Stimulated activated CD4-positive, alpha-beta T cell treated with anti-CD3 and anti-CD28 coated beads, Interleukin-4, amount 100 ng/mL, for 1 hour (primary cell): ENCODE data around the gene RDH13.
"Not testable (repeated sequence)": the region's sequence is repeated elsewhere in the genome, so short reads cannot be mapped to it uniquely, and the experiment has no call there.

Experiments used
- DNase-seq: peaks from one replicate; pipeline ENCODE4 v3.0.0-alpha.2; 2020

RDH13 gene

GRCh38 chr19:55042688-55043087 is 20.3 kb downstream of the RDH13 start:
- no peak for DNase-seq

GRCh38 chr19:55042344-55042678 is 20.6 kb downstream of the RDH13 start:
- no peak for DNase-seq

GRCh38 chr19:55041627-55042343 is 21.2 kb downstream of the RDH13 start:
- peak; percentile 10 for DNase-seq

DNA sequence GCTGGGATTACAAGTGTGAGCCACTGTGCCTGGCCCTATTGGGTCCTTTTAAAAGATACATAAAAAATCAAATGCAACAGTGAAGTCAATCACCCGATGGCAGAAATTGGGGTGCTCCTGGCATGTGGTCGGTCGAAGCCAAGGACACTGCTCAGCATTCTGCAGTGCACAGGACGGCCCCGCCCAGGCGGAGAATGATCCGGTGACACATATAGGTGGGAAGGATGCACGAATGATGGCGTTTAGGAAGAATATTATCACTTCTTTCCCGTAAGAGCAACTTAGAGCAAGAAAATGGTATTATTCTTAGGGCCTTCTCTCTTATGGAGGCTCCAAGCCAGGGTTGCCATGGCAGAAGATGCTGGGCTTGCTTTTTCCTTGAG is 21.7 kb downstream of the RDH13 start:
- DNase-seq = no peak

GRCh38 chr19:55040654-55041053 is 22.3 kb downstream of the RDH13 start:
- DNase-seq = not testable (repeated sequence)

DNA sequence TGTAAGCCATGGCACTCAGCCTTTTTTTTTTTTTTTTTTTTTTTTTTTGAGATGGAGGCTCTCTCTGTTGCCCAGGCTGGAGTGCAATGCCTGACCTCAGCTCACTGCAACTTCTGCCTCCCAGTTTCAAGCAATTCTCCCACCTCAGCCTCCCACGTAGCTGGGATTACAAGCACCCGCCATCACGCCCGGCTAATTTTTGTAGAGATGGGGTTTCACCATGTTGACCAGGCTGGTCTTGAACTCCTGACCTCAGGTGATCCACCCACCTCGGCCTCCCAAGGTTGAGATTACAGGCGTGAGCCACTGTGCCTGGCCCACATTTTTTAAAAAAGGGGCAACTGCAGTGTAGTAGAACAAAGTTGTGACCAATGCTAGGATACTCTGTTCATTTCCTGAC is 25.3 kb downstream of the RDH13 start:
- not testable (repeated sequence) for DNase-seq

DNA sequence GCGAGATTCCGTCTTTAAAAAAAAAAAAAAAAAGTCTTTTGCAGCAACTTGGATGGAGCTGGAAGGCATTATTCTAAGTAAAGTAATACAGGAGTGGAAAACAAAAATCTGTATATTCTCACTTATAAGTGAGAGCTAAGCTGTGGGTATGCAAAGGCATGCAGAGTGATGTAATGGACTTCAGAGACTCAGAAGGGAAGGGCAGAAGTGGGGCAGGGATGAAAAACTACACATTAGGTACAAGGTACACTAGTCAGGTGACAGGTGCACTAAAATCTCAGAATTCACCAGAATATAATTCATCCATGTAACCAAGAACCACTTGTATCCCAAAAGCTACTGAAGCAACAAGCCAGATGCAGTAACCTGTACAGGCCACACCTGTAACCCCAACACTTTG is 26.9 kb downstream of the RDH13 start:
- no peak for DNase-seq

DNA sequence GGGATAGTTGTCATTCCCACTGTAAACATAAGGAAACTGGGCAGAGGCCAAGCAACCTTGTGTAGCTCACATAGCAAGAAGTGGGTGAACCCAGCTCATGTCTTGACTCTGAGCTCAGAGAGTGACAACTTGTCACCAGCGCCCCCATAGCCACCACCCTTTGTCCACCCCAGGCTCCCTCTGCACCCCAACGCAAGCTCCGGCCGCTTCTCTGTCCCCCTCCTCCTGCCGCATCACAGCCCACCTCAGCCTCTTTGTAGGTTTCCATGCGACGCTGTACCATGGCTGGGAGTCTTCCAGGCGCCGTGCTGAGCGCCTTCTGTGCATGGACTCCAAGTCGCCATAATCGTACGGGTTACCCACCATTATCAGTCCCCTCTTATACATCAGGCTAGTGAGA is 28.2 kb downstream of the RDH13 start:
- no peak for DNase-seq

DNA sequence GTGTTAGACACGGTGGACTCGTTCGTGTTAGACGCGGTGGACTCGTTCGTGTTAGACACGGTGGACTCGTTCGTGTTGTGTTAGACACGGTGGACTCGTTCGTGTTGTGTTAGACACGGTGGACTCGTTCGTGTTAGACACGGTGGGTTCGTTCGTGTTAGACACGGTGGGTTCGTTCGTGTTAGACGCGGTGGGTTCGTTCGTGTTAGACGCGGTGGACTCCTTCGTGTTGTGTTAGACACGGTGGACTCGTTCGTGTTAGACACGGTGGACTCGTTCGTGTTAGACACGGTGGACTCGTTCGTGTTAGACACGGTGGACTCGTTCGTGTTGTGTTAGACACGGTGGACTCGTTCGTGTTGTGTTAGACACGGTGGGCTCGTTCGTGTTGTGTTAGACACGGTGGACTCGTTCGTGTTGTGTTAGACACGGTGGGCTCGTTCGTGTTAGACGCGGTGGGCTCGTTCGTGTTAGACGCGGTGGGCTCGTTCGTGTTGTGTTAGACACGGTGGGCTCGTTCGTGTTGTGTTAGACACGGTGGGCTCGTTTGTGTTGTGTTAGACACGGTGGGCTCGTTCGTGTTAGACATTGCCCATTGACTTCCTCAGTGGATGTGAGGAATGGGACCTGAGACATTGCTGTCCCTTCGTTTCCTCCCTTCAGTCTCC is 29.8 kb downstream of the RDH13 start:
- DNase-seq = not testable (repeated sequence)

DNA sequence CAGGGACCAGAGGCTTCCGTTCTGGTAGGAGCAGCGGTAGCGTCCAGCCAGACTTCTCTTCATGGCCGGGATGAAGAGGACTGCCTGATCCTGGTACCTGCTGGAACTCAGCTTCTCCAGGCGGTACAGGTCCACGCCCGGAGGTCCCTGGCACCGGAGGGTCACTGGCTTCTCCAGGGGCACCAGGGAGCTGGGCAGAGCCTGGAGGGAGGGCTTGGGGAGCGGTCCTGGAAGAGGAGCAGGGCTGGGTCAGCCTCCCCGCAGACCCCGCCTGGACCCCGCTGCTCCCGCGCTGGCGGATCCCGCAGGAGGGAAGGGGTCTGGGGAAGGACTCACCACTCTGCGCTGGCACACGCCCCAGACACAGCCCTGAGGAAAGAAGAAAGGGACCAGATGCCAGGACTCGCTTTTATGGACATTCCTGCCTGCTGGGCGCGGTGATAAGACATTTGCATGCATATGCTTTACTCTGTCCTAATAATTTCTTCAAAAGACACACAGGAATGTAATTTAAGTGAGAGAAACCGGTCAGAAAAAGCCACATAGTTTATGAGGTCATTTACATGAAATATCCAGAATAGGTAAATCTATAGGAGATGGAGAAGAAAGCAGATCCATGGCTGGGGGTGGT is 30.7 kb downstream of the RDH13 start:
- DNase-seq = no peak

- DNase-seq = no peak
These were observed 31.8 kb downstream of the RDH13 start for GRCh38 chr19:55031178-55031577.

DNA sequence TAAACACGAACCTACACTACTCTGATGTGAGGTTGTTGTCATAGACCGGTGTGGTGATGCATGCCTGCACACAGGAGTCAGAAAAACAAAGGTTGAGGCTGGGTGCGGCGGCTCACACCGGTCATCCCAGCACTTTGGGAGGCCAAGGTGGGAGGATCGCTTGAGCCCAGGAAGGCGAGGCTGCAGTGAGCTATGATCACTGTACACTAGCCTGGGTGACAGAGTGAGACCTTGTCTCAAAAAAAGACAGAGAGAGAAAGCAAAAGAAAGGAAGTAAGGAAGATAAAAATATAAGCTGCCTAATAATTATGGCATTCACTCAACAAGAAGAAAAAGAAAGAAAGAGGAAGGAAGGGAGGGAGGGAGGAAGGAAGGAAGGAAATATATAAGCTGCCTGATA is 34.2 kb downstream of the RDH13 start:
- no peak for DNase-seq

DNA sequence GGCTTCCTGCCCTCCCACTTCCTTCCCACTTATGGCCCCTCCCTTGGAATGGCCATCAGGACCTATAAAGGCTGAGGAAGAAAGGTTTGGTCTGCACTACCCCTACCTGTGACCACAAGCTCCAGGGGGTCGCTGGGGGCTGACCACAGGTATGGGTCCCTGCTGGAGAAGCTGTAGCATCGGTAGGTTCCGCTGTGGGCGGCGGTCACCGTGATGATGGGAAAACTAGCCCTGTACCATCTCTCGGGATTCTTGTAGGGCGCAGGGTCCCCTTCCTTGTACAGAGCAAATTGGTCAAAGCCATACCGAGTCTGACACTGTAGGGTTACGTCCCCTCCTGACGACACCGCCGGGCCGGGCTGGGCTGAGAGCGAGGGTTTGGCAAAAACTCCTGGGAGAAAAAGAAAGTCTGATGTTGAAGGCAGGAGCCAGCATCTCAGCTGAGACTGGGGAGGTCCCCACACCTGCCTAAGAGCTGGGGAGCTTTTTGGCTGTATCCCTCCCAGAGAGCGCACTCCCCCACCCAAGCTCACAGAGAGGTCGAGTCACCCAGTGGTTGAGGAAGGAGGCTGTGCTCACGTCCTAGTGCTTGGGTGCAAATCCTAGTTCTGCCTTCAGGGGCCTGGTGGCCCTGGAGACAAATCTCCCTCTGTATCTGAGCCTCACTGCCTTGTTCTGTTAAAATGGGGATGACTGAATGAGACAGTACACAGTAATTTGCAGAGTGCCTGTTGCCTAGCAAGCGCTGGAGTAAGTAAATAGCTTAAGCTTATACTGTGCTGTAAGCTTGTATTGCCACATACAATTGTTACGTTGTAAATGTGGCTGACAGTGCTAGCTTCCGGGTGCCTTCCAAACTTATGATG is 35.2 kb downstream of the RDH13 start:
- no peak for DNase-seq

- not testable (repeated sequence) for DNase-seq
These were observed 35.8 kb downstream of the RDH13 start for GRCh38 chr19:55027140-55027471.

DNA sequence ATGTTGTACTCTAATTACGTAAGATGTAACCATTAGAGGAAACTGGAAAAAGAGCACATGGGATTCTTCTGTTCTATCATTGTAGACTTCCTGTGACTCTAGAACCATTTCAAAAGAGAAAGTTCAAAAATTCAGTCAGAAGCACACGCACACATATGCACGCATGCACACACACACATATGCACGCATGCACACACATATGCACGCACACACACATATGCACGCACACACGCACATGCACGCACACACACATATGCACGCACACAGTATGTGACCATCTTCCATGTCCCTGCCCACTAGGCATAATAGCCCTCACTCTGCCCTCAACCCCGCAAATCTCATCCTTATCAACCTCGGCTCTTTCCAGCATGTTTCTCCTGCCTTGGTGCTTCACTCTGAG is 38.8 kb downstream of the RDH13 start:
- no peak for DNase-seq

DNA sequence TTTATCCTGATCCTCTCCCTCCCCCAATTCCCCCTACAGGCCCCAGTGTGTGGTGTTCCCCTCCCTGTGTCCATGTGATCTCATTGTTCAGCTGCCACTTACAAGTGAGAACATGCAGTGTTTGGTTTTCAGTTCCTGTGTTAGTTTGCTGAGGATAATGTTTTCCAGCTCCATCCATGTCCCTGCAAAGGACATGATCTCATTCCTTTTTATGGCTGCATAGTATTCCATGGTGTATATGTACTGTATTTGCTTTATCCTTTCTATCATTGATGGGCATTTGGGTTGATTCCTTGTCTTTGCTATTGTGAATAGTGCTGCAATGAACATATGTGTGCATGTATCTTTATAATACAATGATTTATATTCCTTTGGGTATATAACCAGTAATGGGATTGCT is 42.6 kb downstream of the RDH13 start:
- not testable (repeated sequence) for DNase-seq

DNA sequence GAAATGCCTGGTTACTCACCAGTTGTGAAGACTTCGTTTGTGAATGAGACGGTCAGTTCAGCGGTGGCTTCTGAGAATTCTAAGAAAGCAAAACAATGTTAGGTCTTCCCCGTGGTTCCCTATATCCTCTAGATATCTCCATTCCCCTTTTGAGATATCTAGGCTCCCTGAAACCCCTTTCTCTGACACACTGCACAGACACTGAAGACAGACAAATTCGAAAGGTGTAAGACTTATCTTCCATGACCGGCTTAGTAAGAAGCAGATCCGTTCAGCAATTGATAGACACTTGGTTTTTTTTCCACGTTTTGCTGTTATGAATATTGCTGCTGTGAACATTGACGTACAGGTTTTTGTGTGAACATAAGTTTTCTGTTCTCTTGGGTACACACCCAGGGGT is 44.3 kb downstream of the RDH13 start:
- no peak for DNase-seq

DNA sequence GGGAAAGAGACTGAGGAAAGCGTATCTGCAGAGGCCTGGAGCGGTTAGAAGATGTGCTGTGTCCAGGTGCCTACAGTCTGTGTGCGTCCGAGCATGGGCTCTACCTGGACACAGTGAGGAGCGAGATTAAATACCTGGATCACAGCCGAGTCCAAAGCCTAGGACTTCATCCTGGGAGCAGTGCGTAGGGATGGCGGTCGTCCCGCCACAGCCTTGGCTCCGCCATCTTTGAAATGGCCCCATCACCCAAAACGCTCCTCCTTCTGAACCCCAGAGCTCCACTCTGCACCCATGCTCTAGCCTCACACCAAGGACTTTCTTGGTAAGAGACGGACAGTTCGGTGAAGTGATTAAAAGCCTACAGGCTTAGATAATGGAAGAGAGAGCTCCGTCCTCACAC is 44.7 kb downstream of the RDH13 start:
- DNase-seq = no peak

DNA sequence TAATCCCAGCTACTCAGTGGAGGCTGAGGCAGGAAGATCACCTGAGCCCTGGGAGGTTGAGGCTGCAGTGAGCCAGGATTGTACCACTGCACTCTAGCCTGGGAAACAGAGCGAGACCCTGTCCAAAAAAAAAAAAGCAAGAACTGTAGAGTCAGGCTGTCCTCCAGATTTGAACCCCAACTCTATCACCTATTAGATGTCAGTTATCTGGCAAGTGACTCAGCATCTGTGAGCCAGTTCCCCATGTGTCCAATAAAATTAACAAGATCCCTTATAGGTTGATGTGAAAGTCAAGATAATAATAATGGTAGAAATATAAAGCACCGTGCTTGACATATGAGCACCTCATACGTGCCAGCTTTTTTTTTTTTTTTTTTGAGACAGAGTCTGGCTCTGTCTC is 46.9 kb downstream of the RDH13 start:
- no peak for DNase-seq

DNA sequence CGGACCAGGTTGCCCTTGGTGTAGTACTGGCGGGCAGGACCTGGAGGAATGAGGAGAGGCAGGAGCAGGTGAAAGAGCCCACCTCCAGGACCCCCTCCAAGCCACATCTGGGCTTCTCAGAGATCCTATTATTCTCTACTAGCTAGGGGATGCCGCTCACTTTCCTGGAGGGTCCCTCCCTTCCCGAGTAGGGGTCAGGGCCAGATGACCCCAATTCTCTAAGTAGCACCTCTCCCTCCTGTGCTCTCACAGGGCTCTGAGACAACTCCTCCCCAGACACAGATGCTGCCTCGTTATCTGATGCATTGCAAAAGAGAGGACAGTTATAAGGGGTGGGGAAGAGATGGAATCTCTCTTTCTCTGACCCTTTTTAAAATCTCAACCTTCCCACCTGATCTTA is 47.8 kb downstream of the RDH13 start:
- no peak for DNase-seq

DNA sequence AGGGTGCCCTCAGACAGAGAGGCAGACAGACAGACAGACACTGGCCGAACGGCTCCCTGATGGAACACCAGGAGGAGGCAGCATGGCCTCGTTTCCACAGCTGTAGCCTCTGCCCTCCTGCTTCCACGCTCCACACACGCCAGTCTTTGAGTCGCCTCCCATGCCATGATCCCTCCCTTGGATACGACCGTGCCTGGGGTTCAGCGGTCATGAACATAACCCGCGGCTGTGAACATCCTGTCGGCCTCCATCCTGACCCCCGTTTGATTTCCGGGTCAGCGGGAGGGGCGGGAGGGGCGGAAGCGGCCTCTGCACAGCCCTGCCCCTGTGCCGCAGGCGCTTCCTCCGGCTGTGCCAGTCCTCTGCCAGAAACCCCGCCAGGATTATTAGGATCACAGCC is 48.2 kb downstream of the RDH13 start:
- DNase-seq = no peak

- no peak for DNase-seq
These were observed 49.4 kb downstream of the RDH13 start for GRCh38 chr19:55013596-55013995.

DNA sequence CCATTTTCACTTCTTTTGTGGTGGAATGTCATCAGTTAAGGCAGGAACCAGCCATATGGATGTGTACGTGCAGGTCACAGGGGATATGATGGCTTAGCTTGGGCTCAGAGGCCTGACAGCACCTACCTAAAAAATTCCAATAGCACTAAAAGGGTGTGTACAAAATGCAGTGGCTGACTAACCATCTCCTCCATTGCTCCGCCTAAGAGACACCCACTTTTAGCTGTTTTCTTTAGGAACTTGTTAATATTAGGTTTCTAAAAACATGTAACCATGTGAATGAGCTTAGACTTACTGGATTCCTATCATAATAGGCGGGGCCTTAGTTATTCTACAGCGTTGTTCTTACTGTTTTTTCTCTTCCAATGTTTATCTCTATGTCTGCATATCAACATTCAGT is 50.6 kb downstream of the RDH13 start:
- DNase-seq = no peak

GRCh38 chr19:55010561-55010960 is 52.4 kb downstream of the RDH13 start:
- not testable (repeated sequence) for DNase-seq
